Hepatocyte (in vitro differentiated cells): ENCODE results near the gene C21orf91.

Source experiments
- EZH2 ChIP-seq: fragments of 200-600 bp; sonication (generic); IDR thresholded peaks from 2 replicates; pipeline ENCODE4 v1.6.1; 2016; ENCODE audit warnings: antibody characterized with exemption, mild to moderate bottlenecking, borderline replicate concordance
- EZH2phosphoT487 ChIP-seq: fragments of 200-600 bp; sonication (generic); IDR thresholded peaks from one replicate; pipeline ENCODE4 v1.6.1; 2018; ENCODE audit warnings: antibody characterized with exemption, mild to moderate bottlenecking, low read depth, moderate library complexity; ENCODE audit not compliant: unreplicated experiment, severe bottlenecking
- TF ChIP-seq, protein P1 (sequence below): fragments of 200-600 bp; sonication (generic); IDR thresholded peaks from 2 replicates; pipeline ENCODE4 v1.5.1; 2016; ENCODE audit warnings: antibody characterized with exemption, mild to moderate bottlenecking; ENCODE audit not compliant: poor library complexity

DNA sequence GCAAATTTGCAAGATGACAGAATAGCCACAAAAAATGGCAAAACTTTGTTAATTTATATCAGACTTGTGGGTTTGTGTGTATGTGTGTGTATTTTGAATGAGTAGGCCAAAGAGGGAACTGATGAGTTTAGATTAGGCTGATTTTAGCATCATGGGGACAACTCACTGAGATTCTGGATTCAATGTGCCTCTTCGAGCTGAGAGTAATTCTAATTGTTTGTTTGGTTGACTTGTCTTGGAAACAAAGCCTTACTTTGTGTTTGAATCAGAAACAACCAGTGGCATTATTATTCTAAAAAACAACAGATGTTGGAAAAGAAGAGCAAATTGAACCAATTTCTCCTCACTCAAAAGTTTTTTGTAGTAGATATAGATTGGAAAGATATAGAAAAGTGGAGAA, 40.5 kb upstream of the C21orf91 start:
- no peak for TF ChIP-seq EZH2
- TF ChIP-seq, protein P1, sequence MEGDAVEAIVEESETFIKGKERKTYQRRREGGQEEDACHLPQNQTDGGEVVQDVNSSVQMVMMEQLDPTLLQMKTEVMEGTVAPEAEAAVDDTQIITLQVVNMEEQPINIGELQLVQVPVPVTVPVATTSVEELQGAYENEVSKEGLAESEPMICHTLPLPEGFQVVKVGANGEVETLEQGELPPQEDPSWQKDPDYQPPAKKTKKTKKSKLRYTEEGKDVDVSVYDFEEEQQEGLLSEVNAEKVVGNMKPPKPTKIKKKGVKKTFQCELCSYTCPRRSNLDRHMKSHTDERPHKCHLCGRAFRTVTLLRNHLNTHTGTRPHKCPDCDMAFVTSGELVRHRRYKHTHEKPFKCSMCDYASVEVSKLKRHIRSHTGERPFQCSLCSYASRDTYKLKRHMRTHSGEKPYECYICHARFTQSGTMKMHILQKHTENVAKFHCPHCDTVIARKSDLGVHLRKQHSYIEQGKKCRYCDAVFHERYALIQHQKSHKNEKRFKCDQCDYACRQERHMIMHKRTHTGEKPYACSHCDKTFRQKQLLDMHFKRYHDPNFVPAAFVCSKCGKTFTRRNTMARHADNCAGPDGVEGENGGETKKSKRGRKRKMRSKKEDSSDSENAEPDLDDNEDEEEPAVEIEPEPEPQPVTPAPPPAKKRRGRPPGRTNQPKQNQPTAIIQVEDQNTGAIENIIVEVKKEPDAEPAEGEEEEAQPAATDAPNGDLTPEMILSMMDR = no peak
- no peak for TF ChIP-seq EZH2phosphoT487
